ENCODE data around the gene ROBO2.

The ROBO2 gene

GRCh38 chr3:77039606-77040171 is at the start of gene ROBO2:
Gene ROBO2, plus strand, starts transcription at chr3:77040099. Its CDS starts 687 bp downstream, at chr3:77040786.
- CTCF ChIA-PET = no interaction called here
- no peak for TF ChIP-seq CTCF (IDR thresholded peaks at IDR 0.05; ENCODE audit: control extremely low read depth, extremely low read depth, low read depth, missing control alignments)
- POLR2A ChIA-PET = no interaction called here
- DNase-seq (ENCODE audit: extremely low spot score) = no peak

- POLR2A ChIA-PET = no interaction called here
- CTCF ChIA-PET = no interaction called here
- TF ChIP-seq CTCF (IDR thresholded peaks at IDR 0.05; ENCODE audit: control extremely low read depth, extremely low read depth, low read depth, missing control alignments) = no peak
- DNase-seq (ENCODE audit: extremely low spot score) = no peak
These were observed 49.3 kb upstream of the ROBO2 start for GRCh38 chr3:76990606-76991005.

- CTCF ChIA-PET = no interaction called here
- no peak for DNase-seq (ENCODE audit: extremely low spot score)
- no peak for TF ChIP-seq CTCF (IDR thresholded peaks at IDR 0.05; ENCODE audit: control extremely low read depth, extremely low read depth, low read depth, missing control alignments)
- POLR2A ChIA-PET = no interaction called here
These were observed 48.7 kb upstream of the ROBO2 start for GRCh38 chr3:76991165-76991564.

- POLR2A ChIA-PET = no interaction called here
- CTCF ChIA-PET = no interaction called here
- DNase-seq (ENCODE audit: extremely low spot score) = no peak
- TF ChIP-seq CTCF (IDR thresholded peaks at IDR 0.05; ENCODE audit: control extremely low read depth, extremely low read depth, low read depth, missing control alignments) = no peak
These were observed 42.2 kb upstream of the ROBO2 start for GRCh38 chr3:76997733-76998132.

GRCh38 chr3:76998555-76998954 is 41.3 kb upstream of the ROBO2 start:
- DNase-seq (ENCODE audit: extremely low spot score) = no peak

GRCh38 chr3:77001062-77001701 is 38.7 kb upstream of the ROBO2 start:
- TF ChIP-seq CTCF (IDR thresholded peaks at IDR 0.05; ENCODE audit: control extremely low read depth, extremely low read depth, low read depth, missing control alignments) = no peak
- ChIA-PET CTCF (interaction anchor here (1.4 kb wide), 1 partner anchor 15 kb away, joined by 3 read pairs; no protein-coding TSS in a partner anchor), POLR2A (no interaction called here)
- DNase-seq (ENCODE audit: extremely low spot score) = no peak

More at GRCh38 chr3:76998555-76998954, 41.3 kb upstream of the ROBO2 start:
- POLR2A ChIA-PET = no interaction called here
- no peak for TF ChIP-seq CTCF (IDR thresholded peaks at IDR 0.05; ENCODE audit: control extremely low read depth, extremely low read depth, low read depth, missing control alignments)
- CTCF ChIA-PET = no interaction called here

Data from GM10248 (cell line).